GM21526 (cell line): ENCODE data around the gene DYNC1I2.
A peak's percentile ranks its signal among the peaks of the same experiment; 100 is the strongest.

Source experiments
- ATAC-seq: cut with Tn5 transposase; IDR thresholded peaks from one replicate; pipeline ENCODE4 v1.9.1; 2021; ENCODE audit warnings: moderate library complexity; ENCODE audit not compliant: unreplicated experiment, low FRiP score

The DYNC1I2 gene

DNA sequence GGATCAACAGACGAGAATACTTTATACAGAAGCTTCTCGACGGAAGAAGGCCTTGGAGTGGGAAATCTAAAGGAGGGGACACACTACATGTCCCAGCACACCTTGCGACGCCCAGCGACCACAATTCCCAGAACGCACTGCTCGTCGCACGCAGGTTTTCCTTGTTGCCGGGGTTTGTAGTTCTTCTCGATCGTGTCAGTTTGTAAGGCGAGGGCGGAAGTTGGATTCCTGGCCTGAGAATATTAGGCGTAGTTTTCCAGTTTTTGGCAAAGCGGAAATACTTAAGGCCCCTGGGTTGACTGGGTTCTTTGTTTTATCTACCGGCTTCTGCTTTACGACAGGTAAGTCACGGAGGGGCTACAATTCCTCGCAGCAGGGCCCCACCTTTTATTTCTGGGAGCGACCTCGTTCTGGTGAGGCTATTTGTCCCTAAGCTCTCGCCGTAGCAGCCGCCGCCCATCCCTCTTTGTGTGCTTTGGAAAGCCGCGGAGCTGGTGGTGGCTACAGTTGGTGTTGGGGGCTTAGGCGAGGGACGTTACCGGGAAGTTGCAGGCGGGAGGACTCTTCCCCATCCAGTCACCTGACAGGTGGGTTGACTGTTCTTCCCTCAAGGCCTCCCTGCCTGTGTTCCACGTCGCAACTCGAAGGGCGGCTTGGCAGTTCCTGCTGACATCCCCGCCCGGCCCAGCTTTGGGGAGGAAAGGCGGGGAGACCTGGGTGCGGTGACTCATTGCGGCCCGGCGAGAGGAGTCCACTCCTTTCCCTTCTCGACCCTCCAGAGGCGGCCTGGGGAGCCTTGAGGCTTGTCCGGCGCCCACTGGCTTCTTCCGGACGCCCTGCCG is at the start of gene DYNC1I2:
Gene DYNC1I2 (plus strand): TSS at position 183 of the 842 bp plus-strand sequence. CDS start 2,687 bp downstream, outside the sequence.
- ATAC-seq = peak; percentile 78

DNA sequence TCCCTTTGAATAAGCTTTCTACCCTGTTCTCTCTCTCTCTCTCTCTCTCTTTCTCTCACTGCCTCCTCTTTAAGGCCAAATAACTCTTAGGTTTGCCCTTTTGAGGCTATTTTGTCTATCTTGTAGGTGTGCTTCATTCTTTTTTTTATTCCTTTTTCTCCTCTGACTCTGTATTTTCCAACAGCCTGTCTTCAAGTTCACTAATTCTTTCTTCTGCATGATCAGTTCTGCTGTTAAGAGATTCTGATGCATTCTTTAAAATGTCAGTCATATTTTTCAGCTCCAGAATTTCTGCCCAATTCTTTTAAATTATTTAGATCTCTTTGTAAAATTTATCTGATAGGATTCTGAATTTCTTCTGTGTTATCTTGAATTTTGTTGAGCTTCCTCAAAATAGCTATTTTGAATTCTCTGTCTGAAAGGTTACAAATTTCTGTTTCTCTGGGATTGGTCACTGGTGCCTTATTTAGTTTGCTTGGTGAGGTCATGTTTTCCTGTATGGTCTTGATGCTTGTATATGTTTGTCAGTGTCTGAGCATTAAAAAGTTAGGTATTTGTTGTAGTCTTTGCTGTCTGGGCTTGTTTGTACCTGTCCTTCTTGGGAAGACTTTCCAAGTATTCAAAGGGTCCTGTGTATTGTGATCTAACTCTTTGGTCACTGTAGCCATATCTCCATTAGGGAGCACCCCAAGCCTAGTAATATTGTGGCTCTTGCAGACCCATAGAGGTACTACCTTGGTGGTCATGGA is 35.4 kb upstream of the DYNC1I2 start:
- ATAC-seq = no peak

DNA sequence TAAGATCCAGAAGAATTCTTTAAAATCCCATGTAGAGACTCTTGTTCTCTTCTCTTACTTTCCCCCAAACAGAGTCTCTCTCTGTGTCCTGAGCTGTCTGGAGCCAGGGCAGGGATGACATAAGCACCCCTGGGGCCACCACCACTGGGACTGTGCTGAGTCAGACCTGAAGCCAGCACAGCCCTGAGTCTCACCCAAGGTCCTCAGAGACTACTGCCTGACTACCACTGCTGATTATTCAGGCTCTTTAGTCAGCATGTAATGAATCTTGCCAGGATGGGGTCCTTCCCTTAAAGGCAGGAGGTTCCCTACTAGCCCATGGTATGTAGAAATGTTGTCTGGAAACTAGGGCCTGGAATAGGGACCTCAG is 34.9 kb upstream of the DYNC1I2 start:
- no peak for ATAC-seq

DNA sequence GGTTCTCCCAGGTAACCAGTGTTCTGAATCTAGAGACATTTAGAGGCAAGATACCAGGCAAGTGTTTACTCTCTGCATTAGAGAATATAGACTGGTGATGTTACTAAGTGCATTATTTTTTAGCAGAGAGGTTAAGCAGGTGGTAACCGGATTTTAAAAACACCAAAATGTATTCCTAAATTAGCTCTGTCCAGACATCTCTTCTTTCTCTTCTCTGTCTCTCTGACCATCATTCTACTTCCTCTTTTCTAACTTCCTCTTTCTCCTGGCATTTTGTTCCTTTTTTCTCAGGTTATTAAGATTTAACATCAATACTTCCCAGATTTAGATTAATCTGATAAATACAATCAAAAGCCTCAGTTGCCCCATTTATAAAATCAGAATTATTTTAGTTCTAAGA is 31.7 kb upstream of the DYNC1I2 start:
- ATAC-seq = peak; percentile 72

- ATAC-seq = no peak
These were observed 20.2 kb upstream of the DYNC1I2 start for GRCh38 chr2:171667041-171667440.

DNA sequence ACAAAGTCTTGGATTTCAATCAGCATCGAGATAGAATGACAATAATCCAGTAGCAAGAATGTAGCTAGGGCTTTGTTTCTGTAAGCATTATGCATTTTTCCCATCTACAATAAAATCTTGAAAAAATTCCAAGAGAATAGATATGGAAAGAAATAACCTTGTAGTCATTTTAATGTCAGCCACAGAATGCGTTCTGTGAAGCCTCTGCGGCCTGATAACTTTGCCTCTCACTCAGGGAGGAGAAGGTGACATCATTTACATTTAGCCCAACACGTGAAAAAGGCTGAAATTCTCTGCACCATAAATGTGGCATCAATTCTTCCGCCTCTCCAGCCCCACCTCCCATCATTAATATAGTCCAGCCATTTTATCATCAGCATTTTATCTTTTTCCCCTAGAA is 19.1 kb upstream of the DYNC1I2 start:
- ATAC-seq = no peak

GRCh38 chr2:171669121-171669520 is 18.1 kb upstream of the DYNC1I2 start:
- no peak for ATAC-seq

GRCh38 chr2:171670655-171671054 is 16.6 kb upstream of the DYNC1I2 start:
- ATAC-seq = no peak

DNA sequence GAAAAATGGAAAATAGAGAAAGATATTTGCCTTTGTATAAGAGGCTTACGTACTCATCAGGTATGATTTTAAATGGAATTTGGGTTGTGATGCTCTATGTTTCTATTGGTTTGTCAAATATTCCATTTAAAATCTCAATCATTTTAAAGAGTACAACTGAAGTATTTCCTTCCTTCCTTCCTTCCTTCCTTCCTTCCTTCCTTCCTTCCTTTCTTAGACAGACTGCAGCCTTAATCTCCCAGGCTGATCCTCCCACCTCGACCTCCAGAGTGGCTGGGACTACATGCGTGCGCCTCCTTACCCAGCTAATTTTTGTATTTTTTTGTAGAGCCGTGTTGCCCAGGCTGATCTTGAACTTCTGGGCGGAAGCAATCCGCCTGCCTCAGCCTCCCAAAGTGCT is 15.4 kb upstream of the DYNC1I2 start:
- no peak for ATAC-seq

DNA sequence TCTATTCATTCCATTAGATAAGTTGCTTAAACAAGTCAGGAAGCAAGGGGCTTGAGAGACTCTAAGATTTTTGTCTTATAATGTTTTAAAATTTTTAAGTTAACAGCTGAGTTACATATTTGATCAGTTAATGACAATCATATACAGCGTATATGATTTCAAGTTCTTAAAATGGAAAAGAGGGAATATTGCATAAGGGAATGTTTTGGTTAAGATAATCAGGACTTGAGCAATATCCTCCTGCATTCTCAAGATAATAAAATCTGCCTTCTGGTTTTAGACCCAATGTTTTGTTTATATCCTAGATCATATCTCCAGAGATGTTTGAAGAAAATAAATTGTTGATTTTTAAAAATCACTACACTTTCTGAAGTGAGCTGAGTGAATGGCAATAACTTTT is 13.4 kb upstream of the DYNC1I2 start:
- ATAC-seq = no peak

DNA sequence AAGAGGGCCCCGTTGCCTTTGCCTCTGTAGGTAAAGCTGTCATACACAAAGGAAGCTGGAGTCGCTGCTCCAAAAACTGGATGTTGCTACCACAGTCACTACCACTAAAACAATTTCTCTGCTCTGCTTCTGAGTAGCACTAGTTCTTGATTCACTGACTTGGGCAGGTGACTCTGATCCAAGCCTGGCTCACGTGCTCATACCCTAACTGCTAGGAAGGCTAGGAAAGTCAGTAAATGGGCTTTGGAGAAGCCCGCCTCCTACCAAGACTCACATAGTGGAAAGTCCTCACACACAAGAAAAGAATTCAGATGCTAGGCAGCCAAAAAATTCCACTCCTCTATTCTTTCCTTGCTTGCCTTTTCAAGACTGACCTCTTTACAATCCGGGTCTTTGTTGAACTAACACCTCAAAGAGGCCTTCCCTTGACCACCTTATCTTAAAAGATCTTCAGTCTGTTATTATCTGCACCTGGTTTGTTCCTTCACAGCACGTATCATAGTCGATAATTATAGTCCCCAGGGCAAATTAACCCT is 11.4 kb upstream of the DYNC1I2 start:
- no peak for ATAC-seq

- ATAC-seq = no peak
These were observed 8.7 kb upstream of the DYNC1I2 start for GRCh38 chr2:171678619-171679018.

- ATAC-seq = peak; percentile 29
These were observed 828 bp downstream of the DYNC1I2 start for GRCh38 chr2:171688129-171688465.

DNA sequence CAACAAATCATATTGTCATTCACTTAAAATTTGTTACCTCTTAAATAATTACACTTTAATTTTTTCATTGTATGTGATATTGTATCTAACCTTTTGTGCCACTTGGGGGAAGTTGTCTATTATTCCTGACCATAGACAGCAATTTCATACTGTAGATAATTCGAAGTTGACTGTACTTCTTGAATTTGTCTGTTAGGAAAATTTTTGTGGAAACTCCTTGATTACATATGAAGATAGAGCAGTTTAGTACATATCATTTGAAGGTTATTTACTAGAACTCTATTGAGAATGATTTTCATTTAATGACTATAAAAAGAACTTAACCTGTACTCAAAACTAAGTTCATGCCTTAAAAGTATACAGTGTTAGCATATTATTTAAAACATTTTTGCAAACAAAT is 5.1 kb downstream of the DYNC1I2 start:
- no peak for ATAC-seq

- no peak for ATAC-seq
These were observed 15.7 kb downstream of the DYNC1I2 start for GRCh38 chr2:171702781-171703556.

- ATAC-seq = no peak
These were observed 16.5 kb downstream of the DYNC1I2 start for GRCh38 chr2:171703574-171704347.

DNA sequence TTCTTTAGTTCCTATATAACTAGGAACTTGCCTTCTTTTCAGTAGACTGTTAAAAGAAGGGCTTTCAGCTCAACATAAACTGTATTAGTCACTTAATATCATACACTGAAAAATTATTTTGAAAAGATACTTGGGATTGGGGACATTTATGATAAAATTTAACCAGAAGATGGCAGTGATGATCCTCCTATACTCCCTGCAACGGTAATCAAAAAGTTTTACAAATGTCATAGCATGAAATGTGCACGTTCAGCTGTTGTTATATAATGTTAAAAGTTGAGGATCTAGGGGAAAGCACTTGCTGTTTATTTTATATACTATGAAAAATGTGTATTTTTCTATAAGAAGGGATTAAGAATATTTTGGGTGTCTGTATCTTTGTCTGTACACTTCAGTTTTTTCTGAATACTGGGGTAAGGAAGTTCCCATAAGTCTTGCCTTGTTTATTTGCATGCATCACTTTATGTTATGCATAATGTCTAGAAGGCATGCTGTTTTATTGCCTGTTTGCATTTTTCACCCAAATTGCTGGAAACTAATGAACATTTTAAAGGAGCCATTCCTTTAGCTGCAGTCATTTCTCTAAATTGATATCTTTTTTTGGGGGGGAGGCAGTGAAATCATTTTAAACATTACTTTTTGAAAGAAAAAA is 19.0 kb downstream of the DYNC1I2 start:
- ATAC-seq = no peak

- ATAC-seq = no peak
These were observed 20.5 kb downstream of the DYNC1I2 start for GRCh38 chr2:171707752-171708151.

DNA sequence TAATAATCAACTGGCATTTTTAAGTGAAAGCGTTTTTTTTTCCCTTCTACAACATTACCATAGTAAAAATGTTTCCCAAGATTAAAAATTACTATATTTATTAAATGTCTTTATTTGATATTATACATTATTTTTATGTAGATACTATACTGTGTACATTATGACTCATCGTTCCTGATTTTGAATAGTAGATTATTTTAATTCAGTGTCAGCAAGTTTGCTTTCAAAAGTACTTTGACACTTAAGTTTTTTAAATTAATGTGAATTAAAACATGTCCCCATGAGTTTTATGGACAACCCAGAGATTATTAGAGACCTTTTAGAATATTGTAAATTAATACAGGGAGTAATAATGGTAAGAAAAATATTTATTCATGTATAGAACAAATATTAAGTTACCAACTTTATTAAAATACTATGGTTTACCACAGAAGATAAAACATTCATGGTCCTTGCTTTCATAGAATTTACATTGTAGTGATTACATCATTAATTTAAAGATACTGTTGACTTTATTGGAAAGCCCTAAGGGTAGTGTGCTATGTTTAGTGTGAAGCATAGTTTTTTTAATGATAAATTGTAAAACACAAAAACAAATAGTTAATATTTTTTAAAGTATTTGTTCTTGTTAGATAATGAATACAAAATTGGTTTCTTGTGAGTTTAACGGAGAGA is 21.9 kb downstream of the DYNC1I2 start:
- ATAC-seq = no peak
